Coronary artery (tissue), 2 donors: Measurements from ENCODE around the gene GABBR2.

Source experiments
- DNase-seq: peaks from one replicate; pipeline ENCODE4 v3.0.0-alpha.2; 2017; ENCODE audit warnings: low spot score
- H3K27ac ChIP-seq, 2 donors: fragments of 200-600 bp; sonication (generic); one replicate each; pipeline ENCODE4 v1.5.1; 2016 to 2019
- H3K4me3 ChIP-seq: fragments of 200-600 bp; sonication (generic); 2 replicates; pipeline ENCODE4 v1.5.1; 2016; ENCODE audit warnings: mild to moderate bottlenecking, moderate library complexity
- TF ChIP-seq, protein P1 (sequence below): fragments of 200-600 bp; sonication (generic); IDR thresholded peaks from one replicate; pipeline ENCODE4 v1.5.1; 2019; ENCODE audit warnings: antibody characterized with exemption

GABBR2 gene

DNA sequence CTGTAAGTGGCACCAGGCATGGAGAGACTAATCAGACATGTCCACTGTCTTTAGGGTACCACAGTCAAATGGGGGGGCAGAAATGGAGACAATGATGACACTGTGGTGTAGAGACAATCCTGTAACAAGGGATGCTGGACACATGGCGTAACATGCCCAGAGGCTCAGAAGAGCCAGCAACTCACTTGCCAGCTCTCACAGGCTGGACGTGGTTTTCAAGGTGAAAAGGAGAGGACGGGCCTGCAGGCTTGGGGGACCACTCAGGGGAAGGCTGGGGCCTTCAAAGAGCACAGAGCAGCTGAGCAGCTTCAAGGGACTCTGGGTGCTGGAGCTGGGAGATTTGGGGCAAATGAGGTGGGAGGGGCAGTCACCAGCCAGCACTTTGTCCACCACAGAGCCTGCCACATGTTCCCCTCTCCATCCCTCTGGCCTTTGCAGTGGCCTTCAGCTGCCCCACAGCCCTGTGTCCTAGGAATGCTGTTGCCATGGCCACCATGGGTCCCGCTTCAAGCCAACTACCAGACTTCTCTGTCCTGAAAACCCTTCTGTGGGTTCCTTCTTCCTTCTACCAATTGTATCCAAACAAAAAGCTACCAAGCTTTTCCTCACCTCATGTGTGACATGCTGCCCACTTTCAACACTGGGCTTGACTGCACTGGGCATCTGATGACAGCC, 140.4 kb downstream of the GABBR2 start:
- H3K27ac ChIP-seq, result no peak overlapping the region
- DNase-seq, result no peak
- TF ChIP-seq, protein P1, sequence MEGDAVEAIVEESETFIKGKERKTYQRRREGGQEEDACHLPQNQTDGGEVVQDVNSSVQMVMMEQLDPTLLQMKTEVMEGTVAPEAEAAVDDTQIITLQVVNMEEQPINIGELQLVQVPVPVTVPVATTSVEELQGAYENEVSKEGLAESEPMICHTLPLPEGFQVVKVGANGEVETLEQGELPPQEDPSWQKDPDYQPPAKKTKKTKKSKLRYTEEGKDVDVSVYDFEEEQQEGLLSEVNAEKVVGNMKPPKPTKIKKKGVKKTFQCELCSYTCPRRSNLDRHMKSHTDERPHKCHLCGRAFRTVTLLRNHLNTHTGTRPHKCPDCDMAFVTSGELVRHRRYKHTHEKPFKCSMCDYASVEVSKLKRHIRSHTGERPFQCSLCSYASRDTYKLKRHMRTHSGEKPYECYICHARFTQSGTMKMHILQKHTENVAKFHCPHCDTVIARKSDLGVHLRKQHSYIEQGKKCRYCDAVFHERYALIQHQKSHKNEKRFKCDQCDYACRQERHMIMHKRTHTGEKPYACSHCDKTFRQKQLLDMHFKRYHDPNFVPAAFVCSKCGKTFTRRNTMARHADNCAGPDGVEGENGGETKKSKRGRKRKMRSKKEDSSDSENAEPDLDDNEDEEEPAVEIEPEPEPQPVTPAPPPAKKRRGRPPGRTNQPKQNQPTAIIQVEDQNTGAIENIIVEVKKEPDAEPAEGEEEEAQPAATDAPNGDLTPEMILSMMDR, result no peak
- H3K4me3 ChIP-seq, result no peak overlapping the region

DNA sequence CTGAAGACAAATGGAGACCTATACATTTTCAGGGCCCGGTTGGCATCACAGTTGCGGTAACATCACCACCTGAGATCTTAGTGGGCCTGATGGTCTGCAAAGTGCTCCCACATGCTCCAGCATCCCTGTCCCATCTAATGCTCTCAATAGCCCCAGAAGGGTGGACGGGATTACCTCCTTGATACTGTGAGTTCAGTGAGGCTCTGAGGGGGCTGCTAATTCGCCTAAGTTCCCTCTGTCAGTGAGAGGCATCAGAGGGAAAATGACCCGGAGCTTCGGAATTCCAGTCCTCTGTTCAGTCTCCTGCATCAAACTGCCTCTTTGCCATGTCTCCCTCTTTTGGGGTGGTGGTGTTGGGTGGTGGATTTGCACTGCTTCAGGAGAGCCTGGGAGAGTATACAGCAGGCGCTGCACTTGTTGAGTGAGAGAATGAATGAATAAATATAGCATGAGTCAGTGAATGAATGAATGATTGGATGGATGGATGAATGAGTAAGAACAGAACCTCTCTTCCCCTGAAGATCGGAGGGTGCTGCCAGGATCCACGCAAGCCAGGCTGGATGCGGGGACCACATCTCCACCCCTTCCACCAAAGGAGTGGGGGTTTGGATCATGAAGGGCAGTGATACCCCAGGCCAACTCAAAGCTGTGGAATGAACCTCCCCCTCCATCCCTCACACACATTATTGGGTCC, 141.0 kb downstream of the GABBR2 start:
- Histone ChIP-seq H3K27ac (no peak overlapping the region), H3K4me3 (no peak overlapping the region)
- TF ChIP-seq, protein P1, result no peak
- DNase-seq, result no peak

DNA sequence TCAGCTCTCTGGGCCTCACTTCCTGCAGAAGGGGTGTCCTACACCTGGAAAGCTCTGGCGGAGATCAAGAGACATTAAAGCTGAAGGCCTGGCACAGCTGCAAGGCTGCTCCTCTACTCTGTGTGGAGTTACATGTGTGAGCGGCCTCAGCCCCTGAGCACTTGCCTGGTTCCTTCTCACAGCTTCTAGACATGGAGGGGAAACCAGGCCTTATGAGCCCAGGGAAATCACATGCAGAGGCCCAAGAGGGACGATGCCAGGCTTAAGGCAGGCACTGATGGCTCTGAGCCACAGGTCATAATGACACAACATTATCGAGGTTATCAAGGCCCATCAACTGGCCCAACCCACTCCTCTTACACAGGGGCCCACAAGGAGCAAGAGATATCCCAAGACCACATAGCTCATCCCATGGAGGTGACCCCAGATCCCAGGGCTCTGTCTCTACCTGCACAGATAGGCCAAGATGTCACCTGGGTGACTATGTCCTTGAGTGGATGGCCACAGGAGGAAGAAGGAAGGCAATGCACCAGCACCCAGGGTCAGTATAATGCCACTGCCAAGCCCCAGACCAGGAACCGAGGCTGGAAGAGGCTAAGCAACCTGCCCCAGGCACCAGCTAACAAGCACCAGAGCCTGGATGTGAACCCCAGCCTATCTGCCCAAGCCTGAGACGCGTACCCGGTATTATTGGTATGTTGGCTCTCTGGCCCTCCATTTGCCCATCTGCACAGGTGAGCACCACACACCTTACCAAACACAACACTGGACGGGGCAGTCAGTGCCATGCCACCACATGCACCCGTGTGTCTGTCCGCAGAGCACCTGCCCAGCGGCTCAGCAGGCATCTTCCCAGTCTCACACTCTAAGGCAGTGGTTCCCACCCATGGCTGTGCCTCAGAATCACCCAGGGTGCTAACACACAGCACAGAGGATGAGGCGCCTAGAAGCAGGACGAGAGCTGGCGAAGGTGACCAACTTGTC, 143.3 kb downstream of the GABBR2 start:
- TF ChIP-seq, protein P1, result no peak
- DNase-seq, result no peak
- H3K4me3 ChIP-seq, result no peak overlapping the region
- H3K27ac ChIP-seq, result no peak overlapping the region

DNA sequence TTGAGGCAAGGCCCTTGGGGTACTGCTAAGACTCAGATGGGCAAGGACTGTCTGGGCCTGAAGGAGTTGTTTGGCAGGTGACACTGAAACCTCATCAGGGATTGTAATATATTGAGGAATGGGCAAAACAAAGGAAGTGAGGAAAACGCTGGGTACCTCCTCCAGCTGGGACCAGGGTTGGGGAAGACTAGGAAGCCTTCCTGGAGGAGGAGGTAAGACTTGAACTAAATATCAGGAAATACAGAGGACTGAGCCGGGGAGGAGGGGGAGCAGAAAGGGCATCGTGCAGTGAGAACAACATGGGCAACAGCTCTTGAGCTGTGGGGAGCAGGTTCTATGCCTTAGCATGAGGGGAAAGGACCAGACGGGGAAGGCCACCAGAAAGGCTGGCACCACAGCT, 144.0 kb downstream of the GABBR2 start:
- no peak for DNase-seq
- TF ChIP-seq, protein P1, result no peak
- H3K4me3 ChIP-seq, result no peak overlapping the region
- no peak overlapping the region for H3K27ac ChIP-seq

DNA sequence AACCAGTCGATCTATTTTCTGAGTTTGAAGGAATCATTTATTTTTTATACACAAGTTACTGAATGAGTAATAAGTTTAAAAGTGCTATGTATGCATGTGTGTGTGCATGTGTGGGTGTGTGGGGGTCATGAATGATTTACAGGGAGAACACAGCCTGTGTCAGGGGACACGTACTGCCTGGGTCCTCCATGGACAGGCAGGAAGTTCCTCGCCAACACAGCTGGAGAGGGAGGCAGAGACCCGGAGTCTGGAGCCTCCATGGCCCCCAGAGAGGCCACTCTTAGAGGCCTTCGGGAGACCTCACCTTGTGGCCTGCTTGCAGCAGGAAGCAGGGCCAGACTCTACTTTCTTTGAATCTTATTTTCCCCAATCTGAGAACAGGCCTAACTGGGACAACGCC, 144.7 kb downstream of the GABBR2 start:
- no peak for DNase-seq
- H3K27ac ChIP-seq, result no peak overlapping the region
- TF ChIP-seq, protein P1, result no peak

DNA sequence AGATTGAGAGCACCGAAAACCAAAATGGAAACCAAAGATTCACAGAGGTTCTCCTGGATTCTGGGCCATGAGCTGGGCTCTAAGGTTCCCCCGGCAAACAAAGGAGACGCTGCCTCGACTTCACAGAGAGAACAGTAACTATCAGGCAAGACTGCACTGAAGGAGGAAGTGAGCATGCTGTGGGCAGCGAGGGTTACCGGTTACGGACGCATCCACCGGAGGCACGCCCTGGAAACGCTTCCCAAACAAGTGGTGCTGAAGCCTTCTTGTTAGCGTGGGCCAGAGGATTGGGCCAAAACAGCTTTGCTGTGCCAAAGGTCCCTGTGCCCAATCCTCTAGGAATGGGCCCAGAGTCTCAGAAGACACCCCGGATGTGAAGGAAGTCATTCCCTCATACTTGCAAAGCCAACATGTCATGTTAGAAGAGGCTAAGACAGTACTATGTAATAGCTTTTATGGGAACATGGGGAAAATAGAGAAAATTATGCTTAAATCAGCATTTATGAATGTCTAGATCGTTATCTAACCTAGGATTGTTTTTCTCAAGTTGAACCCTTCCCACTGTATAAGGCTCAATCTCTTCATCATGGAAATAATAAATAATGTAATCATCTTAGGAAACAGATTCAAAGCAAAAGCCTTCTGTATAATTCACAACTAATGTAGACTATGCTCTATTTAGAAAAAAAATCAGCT, 145.4 kb downstream of the GABBR2 start:
- TF ChIP-seq, protein P1, result no peak
- DNase-seq, result no peak
- Histone ChIP-seq H3K4me3 (no peak overlapping the region), H3K27ac (no peak overlapping the region)

More for the DNA sequence above, 144.7 kb downstream of the GABBR2 start:
- no peak overlapping the region for H3K4me3 ChIP-seq
